ENCODE measurements around the gene SCYGR6.

DNA sequence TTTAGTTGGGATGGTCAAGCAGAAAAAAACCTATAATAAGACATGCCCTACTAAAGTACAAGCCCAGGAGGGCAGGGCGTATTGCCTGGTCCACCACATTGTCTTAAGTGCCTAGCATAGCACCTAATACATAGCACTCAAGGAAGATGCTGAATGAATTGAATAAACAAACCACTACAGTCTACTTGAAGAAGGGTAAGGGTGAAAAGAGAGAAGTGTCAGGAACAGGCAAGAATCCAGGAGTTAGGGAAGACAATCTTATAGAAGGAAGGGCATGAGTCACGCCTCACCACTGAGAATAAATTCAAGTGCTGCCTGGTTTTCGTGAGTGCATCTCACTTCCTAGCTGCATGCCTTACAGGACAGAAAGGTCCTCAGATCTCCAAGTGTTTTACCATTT, 20.6 kb downstream of the SCYGR6 start:
- TF ChIP-seq, protein P1, sequence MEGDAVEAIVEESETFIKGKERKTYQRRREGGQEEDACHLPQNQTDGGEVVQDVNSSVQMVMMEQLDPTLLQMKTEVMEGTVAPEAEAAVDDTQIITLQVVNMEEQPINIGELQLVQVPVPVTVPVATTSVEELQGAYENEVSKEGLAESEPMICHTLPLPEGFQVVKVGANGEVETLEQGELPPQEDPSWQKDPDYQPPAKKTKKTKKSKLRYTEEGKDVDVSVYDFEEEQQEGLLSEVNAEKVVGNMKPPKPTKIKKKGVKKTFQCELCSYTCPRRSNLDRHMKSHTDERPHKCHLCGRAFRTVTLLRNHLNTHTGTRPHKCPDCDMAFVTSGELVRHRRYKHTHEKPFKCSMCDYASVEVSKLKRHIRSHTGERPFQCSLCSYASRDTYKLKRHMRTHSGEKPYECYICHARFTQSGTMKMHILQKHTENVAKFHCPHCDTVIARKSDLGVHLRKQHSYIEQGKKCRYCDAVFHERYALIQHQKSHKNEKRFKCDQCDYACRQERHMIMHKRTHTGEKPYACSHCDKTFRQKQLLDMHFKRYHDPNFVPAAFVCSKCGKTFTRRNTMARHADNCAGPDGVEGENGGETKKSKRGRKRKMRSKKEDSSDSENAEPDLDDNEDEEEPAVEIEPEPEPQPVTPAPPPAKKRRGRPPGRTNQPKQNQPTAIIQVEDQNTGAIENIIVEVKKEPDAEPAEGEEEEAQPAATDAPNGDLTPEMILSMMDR (IDR thresholded peaks at IDR 0.05; ENCODE audit: low read depth, low read length) = no peak
- TF ChIP-seq POLR2A (IDR thresholded peaks at IDR 0.05; ENCODE audit: extremely low read depth, insufficient read length) = no peak
- TF ChIP-seq, protein P2, sequence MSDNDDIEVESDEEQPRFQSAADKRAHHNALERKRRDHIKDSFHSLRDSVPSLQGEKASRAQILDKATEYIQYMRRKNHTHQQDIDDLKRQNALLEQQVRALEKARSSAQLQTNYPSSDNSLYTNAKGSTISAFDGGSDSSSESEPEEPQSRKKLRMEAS (IDR thresholded peaks at IDR 0.05; ENCODE audit: low read depth, low read length) = no peak

Measured in NB4 (cell line).